ENCODE results near the gene CLMP. TPM values are rescaled to one million over a fixed set of nuclear protein-coding genes. Genes with fewer than 3 reads are reported as not detected.

The CLMP gene
- total and polyA plus RNA-seq, 4 donors = 5.2 to 22.9 (median 12.3) TPM

GRCh38 chr11:123164732-123165450 is 30.2 kb downstream of the CLMP start:
- Histone ChIP-seq H3K27ac (ENCODE audit: low read depth in 1 of 2, low read length in 1 of 2) (no peak overlapping the region), H3K4me3 (no peak overlapping the region), H3K36me3 (ENCODE audit: control insufficient read depth in 4 of 4, insufficient read depth in 4 of 4, low read length in 4 of 4) (no peaks in the 10 kb centered on the region), H3K9me3 (ENCODE audit: control insufficient read depth in 4 of 4, insufficient read depth in 3 of 4, low read length in 3 of 4) (no peaks in the 10 kb centered on the region), H3K9ac (ENCODE audit: insufficient read depth in 1 of 2, low read length in 2 of 2) (no peak overlapping the region), H3K27me3 (ENCODE audit: control insufficient read depth in 3 of 3, insufficient read depth in 3 of 3, low read length in 2 of 3) (no peaks in the 10 kb centered on the region), H3K4me1 (ENCODE audit: control insufficient read depth in 5 of 5, insufficient read depth in 5 of 5, low read length in 5 of 5) (peaks cover 0 to 6% (median 4%) of the 10 kb centered on the region in 5 donors)
- 87 to 89% methylated on average over 7 of the region's 7 CpGs for WGBS, 2 donors
- ATAC-seq (ENCODE audit: insufficient read depth, low FRiP score) (no peak), DNase-seq (no peak)
- no peak for TF ChIP-seq CTCF (IDR thresholded peaks at IDR 0.05; ENCODE audit: control extremely low read depth, extremely low read depth)

GRCh38 chr11:123163621-123164020 is 31.4 kb downstream of the CLMP start:
- H3K9me3 ChIP-seq (ENCODE audit: control insufficient read depth in 4 of 4, insufficient read depth in 3 of 4, low read length in 3 of 4) = no peaks in the 10 kb centered on the region
- H3K9ac ChIP-seq (ENCODE audit: insufficient read depth in 1 of 2, low read length in 2 of 2) = no peak overlapping the region
- no peak for TF ChIP-seq CTCF (IDR thresholded peaks at IDR 0.05; ENCODE audit: control extremely low read depth, extremely low read depth)
- peaks cover 0 to 6% (median 4%) of the 10 kb centered on the region in 5 donors for H3K4me1 ChIP-seq (ENCODE audit: control insufficient read depth in 5 of 5, insufficient read depth in 5 of 5, low read length in 5 of 5)
- no peak overlapping the region for H3K4me3 ChIP-seq
- H3K36me3 ChIP-seq (ENCODE audit: control insufficient read depth in 4 of 4, insufficient read depth in 4 of 4, low read length in 4 of 4) = no peaks in the 10 kb centered on the region
- H3K27me3 ChIP-seq (ENCODE audit: control insufficient read depth in 3 of 3, insufficient read depth in 3 of 3, low read length in 2 of 3) = no peaks in the 10 kb centered on the region
- H3K27ac ChIP-seq (ENCODE audit: low read depth in 1 of 2, low read length in 1 of 2) = no peak overlapping the region
- 96 to 98% methylated on average over 4 of the region's 4 CpGs for WGBS, 2 donors
- no peak for DNase-seq
- ATAC-seq (ENCODE audit: insufficient read depth, low FRiP score) = no peak

- Histone ChIP-seq H3K4me1 (ENCODE audit: control insufficient read depth in 5 of 5, insufficient read depth in 5 of 5, low read length in 5 of 5) (peaks cover 0 to 5% (median 2%) of the 10 kb centered on the region in 5 donors), H3K36me3 (ENCODE audit: control insufficient read depth in 4 of 4, insufficient read depth in 4 of 4, low read length in 4 of 4) (no peaks in the 10 kb centered on the region), H3K27ac (ENCODE audit: low read depth in 1 of 2, low read length in 1 of 2) (no peak overlapping the region), H3K9me3 (ENCODE audit: control insufficient read depth in 4 of 4, insufficient read depth in 3 of 4, low read length in 3 of 4) (no peaks in the 10 kb centered on the region), H3K9ac (ENCODE audit: insufficient read depth in 1 of 2, low read length in 2 of 2) (no peak overlapping the region), H3K4me3 (no peak overlapping the region), H3K27me3 (ENCODE audit: control insufficient read depth in 3 of 3, insufficient read depth in 3 of 3, low read length in 2 of 3) (no peaks in the 10 kb centered on the region)
- 80 to 89% methylated on average over 8 of the region's 8 CpGs for WGBS, 2 donors
- ATAC-seq (ENCODE audit: insufficient read depth, low FRiP score) (no peak), DNase-seq (no peak)
- no peak for TF ChIP-seq CTCF (IDR thresholded peaks at IDR 0.05; ENCODE audit: control extremely low read depth, extremely low read depth)
Measured at GRCh38 chr11:123161376-123162030, 33.5 kb downstream of the CLMP start.
